Measurements from ENCODE around the gene SENP1. TPM values are rescaled to one million over a fixed set of nuclear protein-coding genes. Genes with fewer than 3 reads are reported as not detected.

SENP1 gene
- total RNA-seq, 1 experiment from 2014 or later: 28.8 TPM

DNA sequence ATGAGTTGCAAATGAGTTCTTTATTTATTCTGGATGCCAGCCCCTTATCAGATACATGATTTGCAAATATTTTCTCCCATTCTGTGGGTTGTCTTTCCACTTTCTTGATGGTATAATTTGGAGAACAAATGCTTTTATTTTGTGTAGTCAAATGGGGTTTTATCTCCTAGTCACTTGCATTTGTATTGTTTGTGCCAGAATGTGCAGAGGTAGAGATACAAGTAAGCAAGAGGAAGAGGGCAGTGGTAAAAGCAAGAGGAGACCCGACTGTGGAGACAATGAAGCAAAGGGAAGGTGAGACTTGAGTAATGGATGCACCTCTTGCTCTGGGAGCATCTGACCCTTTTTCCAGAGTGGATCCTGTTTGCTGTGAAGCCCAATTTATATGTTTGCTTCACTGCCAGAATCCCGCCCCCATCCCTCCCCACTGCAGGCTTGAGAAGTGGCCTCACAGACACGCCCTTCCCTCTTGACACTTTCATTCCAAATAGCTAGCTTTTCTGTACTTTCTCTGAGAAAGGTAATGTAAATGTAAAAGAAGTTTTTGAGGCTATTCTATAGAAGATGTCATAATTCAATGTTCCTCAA is 12.5 kb upstream of the SENP1 start:
- Histone ChIP-seq H3K4ac (ENCODE audit: low read depth, low read length) (no peak overlapping the region), H3K9me3 (ENCODE audit: control insufficient read depth, low read depth, low read length) (no peaks in the 10 kb centered on the region), H3T11ph (ENCODE audit: low read length) (no peak overlapping the region), H4K91ac (ENCODE audit: insufficient read length, low read depth, low read length) (no peak overlapping the region), H2BK5ac (ENCODE audit: insufficient read length, low read length) (no peak overlapping the region), H2AFZ (ENCODE audit: low read length) (no peak overlapping the region), H2BK120ac (ENCODE audit: low read depth, low read length, poor library complexity, severe bottlenecking) (no peak overlapping the region), H3K4me1 (ENCODE audit: insufficient read depth, low read length) (no peaks in the 10 kb centered on the region; the same call in 1 of the 2 replicates), H3K27ac (ENCODE audit: insufficient read length, low read depth, low read length) (no peak overlapping the region), H2BK20ac (ENCODE audit: low read depth, low read length, poor library complexity, severe bottlenecking) (no peak overlapping the region), H3K9ac (ENCODE audit: extremely low read depth, insufficient read length, low read length) (no peak overlapping the region), H4K5ac (ENCODE audit: insufficient read length, low read depth, low read length) (no peak overlapping the region), H3K4me2 (ENCODE audit: insufficient read depth, insufficient read length, low read length) (peak overlapping the region; percentile 94), H3K56ac (ENCODE audit: insufficient read length, low read depth, low read length) (no peak overlapping the region), H3K23ac (ENCODE audit: insufficient read length, low read depth, low read length) (no peak overlapping the region), H4K8ac (replicated peaks; ENCODE audit: insufficient read length, low read depth, low read length) (no peak overlapping the region), H3K79me1 (ENCODE audit: insufficient read depth, low read depth, low read length, poor library complexity, severe bottlenecking) (no peaks in the 10 kb centered on the region), H3K79me2 (ENCODE audit: insufficient read depth, low read length) (peaks cover 6% of the 10 kb centered on the region; the same call in 1 of the 2 replicates), H3K27me3 (ENCODE audit: insufficient read depth, low read length) (no peaks in the 10 kb centered on the region), H2BK12ac (ENCODE audit: insufficient read length, low read depth, low read length) (no peak overlapping the region), H3K18ac (ENCODE audit: insufficient read length, low read depth, low read length) (no peak overlapping the region), H3K23me2 (ENCODE audit: insufficient read length, low read depth, low read length, poor library complexity, severe bottlenecking) (peaks cover 8% of the 10 kb centered on the region), H4K20me1 (ENCODE audit: control insufficient read depth, insufficient read depth, insufficient read length) (no peaks in the 10 kb centered on the region), H2BK15ac (ENCODE audit: low read depth, low read length) (no peak overlapping the region), H2AK5ac (ENCODE audit: insufficient read length, low read length) (no peak overlapping the region), H3K14ac (ENCODE audit: insufficient read depth, low read length) (no peak overlapping the region)
- H3K4me3 Mint-ChIP-seq: peak overlapping the region; percentile 90 to 98
- TF ChIP-seq, protein P1, sequence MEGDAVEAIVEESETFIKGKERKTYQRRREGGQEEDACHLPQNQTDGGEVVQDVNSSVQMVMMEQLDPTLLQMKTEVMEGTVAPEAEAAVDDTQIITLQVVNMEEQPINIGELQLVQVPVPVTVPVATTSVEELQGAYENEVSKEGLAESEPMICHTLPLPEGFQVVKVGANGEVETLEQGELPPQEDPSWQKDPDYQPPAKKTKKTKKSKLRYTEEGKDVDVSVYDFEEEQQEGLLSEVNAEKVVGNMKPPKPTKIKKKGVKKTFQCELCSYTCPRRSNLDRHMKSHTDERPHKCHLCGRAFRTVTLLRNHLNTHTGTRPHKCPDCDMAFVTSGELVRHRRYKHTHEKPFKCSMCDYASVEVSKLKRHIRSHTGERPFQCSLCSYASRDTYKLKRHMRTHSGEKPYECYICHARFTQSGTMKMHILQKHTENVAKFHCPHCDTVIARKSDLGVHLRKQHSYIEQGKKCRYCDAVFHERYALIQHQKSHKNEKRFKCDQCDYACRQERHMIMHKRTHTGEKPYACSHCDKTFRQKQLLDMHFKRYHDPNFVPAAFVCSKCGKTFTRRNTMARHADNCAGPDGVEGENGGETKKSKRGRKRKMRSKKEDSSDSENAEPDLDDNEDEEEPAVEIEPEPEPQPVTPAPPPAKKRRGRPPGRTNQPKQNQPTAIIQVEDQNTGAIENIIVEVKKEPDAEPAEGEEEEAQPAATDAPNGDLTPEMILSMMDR (conservative IDR thresholded peaks at IDR 0.05): no peak
- peaks cover 23% of the 10 kb centered on the region for H3K27me3 Mint-ChIP-seq (ENCODE audit: low read depth)
- H3K36me3 Mint-ChIP-seq (ENCODE audit: insufficient read depth in 1 of 3, low read depth in 3 of 3): peaks cover 0 to 10% (median 6%) of the 10 kb centered on the region in 3 experiments; a peak in 6 of 7 replicates
- WGBS (ENCODE audit: extremely low coverage, insufficient read length, low lambda C conversion rate): no CpG with 5 or more reads among the region's 3 CpGs
- H3K9me3 Mint-ChIP-seq: peaks cover 10 to 15% of the 10 kb centered on the region in 2 experiments
- DNase-seq: no peak
- H3K4me1 Mint-ChIP-seq: peaks cover 21% of the 10 kb centered on the region in 2 experiments
- peak overlapping the region in 1 of 3 experiments; percentile 41; a peak in 2 of 7 replicates for H3K27ac Mint-ChIP-seq
